ENCODE measurements around the gene INSR.

Gene INSR

DNA sequence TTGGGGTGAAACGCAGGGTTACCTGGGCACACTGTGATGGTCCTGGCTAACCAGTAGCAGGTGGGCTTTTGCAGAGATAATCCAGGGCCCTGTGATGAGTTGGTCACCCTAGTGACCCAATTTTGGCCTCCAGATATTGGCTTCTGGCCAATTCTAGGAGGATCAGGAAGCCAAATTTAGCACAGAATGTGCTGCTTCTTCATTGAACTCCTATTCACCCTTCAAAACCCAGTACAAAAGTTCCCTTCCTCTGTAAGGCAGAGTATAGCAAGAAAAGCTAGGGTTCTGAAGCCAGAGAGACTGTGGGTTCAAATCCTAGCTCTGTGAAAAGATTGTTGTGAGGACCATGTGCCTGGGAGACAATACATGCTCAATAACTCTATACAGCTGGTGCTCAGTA is 70.8 kb downstream of the INSR start:
- TF ChIP-seq TCF12 (IDR thresholded peaks at IDR 0.05; ENCODE audit: low read depth): no peak
- TF ChIP-seq TEAD4 (IDR thresholded peaks at IDR 0.05): no peak
- no peak for TF ChIP-seq FOXM1 (IDR thresholded peaks at IDR 0.05; ENCODE audit: borderline replicate concordance, low read depth)
- TF ChIP-seq EP300 (IDR thresholded peaks at IDR 0.05; ENCODE audit: borderline replicate concordance): no peak
- TF ChIP-seq, protein P1, sequence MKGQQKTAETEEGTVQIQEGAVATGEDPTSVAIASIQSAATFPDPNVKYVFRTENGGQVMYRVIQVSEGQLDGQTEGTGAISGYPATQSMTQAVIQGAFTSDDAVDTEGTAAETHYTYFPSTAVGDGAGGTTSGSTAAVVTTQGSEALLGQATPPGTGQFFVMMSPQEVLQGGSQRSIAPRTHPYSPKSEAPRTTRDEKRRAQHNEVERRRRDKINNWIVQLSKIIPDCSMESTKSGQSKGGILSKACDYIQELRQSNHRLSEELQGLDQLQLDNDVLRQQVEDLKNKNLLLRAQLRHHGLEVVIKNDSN (IDR thresholded peaks at IDR 0.05): no peak
- TF ChIP-seq CEBPB (IDR thresholded peaks at IDR 0.05): no peak
- TF ChIP-seq TAF1 (IDR thresholded peaks at IDR 0.05; ENCODE audit: low read depth): no peak
- no peak for TF ChIP-seq RAD21 (IDR thresholded peaks at IDR 0.05; ENCODE audit: low read depth)
- TF ChIP-seq, protein P2, sequence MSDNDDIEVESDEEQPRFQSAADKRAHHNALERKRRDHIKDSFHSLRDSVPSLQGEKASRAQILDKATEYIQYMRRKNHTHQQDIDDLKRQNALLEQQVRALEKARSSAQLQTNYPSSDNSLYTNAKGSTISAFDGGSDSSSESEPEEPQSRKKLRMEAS (IDR thresholded peaks at IDR 0.05): no peak
- TF ChIP-seq YY1 (IDR thresholded peaks at IDR 0.05; ENCODE audit: low read depth): no peak
- TF ChIP-seq, protein P3, sequence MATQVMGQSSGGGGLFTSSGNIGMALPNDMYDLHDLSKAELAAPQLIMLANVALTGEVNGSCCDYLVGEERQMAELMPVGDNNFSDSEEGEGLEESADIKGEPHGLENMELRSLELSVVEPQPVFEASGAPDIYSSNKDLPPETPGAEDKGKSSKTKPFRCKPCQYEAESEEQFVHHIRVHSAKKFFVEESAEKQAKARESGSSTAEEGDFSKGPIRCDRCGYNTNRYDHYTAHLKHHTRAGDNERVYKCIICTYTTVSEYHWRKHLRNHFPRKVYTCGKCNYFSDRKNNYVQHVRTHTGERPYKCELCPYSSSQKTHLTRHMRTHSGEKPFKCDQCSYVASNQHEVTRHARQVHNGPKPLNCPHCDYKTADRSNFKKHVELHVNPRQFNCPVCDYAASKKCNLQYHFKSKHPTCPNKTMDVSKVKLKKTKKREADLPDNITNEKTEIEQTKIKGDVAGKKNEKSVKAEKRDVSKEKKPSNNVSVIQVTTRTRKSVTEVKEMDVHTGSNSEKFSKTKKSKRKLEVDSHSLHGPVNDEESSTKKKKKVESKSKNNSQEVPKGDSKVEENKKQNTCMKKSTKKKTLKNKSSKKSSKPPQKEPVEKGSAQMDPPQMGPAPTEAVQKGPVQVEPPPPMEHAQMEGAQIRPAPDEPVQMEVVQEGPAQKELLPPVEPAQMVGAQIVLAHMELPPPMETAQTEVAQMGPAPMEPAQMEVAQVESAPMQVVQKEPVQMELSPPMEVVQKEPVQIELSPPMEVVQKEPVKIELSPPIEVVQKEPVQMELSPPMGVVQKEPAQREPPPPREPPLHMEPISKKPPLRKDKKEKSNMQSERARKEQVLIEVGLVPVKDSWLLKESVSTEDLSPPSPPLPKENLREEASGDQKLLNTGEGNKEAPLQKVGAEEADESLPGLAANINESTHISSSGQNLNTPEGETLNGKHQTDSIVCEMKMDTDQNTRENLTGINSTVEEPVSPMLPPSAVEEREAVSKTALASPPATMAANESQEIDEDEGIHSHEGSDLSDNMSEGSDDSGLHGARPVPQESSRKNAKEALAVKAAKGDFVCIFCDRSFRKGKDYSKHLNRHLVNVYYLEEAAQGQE (IDR thresholded peaks at IDR 0.05; ENCODE audit: low read depth): no peak
- TF ChIP-seq NFIC (IDR thresholded peaks at IDR 0.05): no peak
- no peak for TF ChIP-seq CREB1 (IDR thresholded peaks at IDR 0.05; ENCODE audit: low read depth)
- TF ChIP-seq ZBTB7A (IDR thresholded peaks at IDR 0.05; ENCODE audit: low read depth): no peak

- TF ChIP-seq, protein P2 (IDR thresholded peaks at IDR 0.05): no peak
- TF ChIP-seq CEBPB (IDR thresholded peaks at IDR 0.05): no peak
- no peak for TF ChIP-seq TCF12 (IDR thresholded peaks at IDR 0.05; ENCODE audit: low read depth)
- TF ChIP-seq, protein P3 (IDR thresholded peaks at IDR 0.05; ENCODE audit: low read depth): no peak
- TF ChIP-seq FOXM1 (IDR thresholded peaks at IDR 0.05; ENCODE audit: borderline replicate concordance, low read depth): no peak
- no peak for TF ChIP-seq EGR1 (IDR thresholded peaks at IDR 0.05)
- no peak for TF ChIP-seq TEAD4 (IDR thresholded peaks at IDR 0.05)
- TF ChIP-seq ZBTB7A (IDR thresholded peaks at IDR 0.05; ENCODE audit: low read depth): no peak
- TF ChIP-seq, protein P1 (IDR thresholded peaks at IDR 0.05): no peak
- no peak for TF ChIP-seq TAF1 (IDR thresholded peaks at IDR 0.05; ENCODE audit: low read depth)
- TF ChIP-seq EP300 (IDR thresholded peaks at IDR 0.05; ENCODE audit: borderline replicate concordance): no peak
These were observed 75.2 kb downstream of the INSR start for GRCh38 chr19:7219056-7219455.

GRCh38 chr19:7217861-7218260 is 76.4 kb downstream of the INSR start:
- TF ChIP-seq, protein P2 (IDR thresholded peaks at IDR 0.05): no peak
- no peak for TF ChIP-seq EP300 (IDR thresholded peaks at IDR 0.05; ENCODE audit: borderline replicate concordance)
- TF ChIP-seq FOXM1 (IDR thresholded peaks at IDR 0.05; ENCODE audit: borderline replicate concordance, low read depth): no peak
- TF ChIP-seq, protein P1 (IDR thresholded peaks at IDR 0.05): no peak
- no peak for TF ChIP-seq YY1 (IDR thresholded peaks at IDR 0.05; ENCODE audit: low read depth)
- no peak for TF ChIP-seq NFIC (IDR thresholded peaks at IDR 0.05)
- TF ChIP-seq, protein P3 (IDR thresholded peaks at IDR 0.05; ENCODE audit: low read depth): no peak
- TF ChIP-seq CREB1 (IDR thresholded peaks at IDR 0.05; ENCODE audit: low read depth): no peak
- TF ChIP-seq RAD21 (IDR thresholded peaks at IDR 0.05; ENCODE audit: low read depth): no peak
- no peak for TF ChIP-seq TEAD4 (IDR thresholded peaks at IDR 0.05)
- TF ChIP-seq ZBTB7A (IDR thresholded peaks at IDR 0.05; ENCODE audit: low read depth): no peak

DNA sequence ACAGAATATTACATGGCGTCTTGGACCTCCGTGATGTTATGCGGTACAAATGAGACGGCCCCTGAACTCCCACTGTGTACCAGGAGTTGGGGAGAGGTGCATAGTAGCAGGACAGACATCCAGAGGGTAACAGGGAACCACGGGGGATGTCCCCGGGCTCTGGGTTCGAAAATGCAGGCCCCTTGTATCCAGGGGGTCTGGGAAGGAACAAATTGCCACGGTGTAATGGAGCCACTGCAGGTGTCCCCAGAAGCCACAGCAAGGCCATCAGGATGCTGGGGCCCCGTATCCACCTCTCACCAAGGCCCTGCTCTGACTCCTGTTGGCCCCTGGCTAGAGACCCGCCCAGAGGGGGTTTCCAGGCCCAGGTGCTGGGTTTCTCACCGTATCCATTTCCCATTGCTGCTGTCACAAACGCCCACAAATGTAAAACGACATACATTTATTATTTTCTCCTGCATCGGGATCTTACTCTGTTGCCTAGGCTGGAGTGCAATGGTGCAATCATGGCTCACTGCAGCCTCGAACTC is 77.8 kb downstream of the INSR start:
- TF ChIP-seq RAD21 (IDR thresholded peaks at IDR 0.05; ENCODE audit: low read depth) (no peak), NFIC (IDR thresholded peaks at IDR 0.05) (no peak), TCF12 (IDR thresholded peaks at IDR 0.05; ENCODE audit: low read depth) (no peak), EP300 (IDR thresholded peaks at IDR 0.05; ENCODE audit: borderline replicate concordance) (no peak), TAF1 (IDR thresholded peaks at IDR 0.05; ENCODE audit: low read depth) (no peak), YY1 (IDR thresholded peaks at IDR 0.05; ENCODE audit: low read depth) (no peak), CREB1 (IDR thresholded peaks at IDR 0.05; ENCODE audit: low read depth) (no peak)
- TF ChIP-seq, protein P3 (IDR thresholded peaks at IDR 0.05; ENCODE audit: low read depth): no peak
- TF ChIP-seq, protein P2 (IDR thresholded peaks at IDR 0.05): no peak

Data from Ishikawa (cell line).